Caco-2 (cell line): ENCODE measurements around the gene CDK9. TPM values are rescaled to one million over a fixed set of nuclear protein-coding genes. Genes with fewer than 3 reads are reported as not detected.

Experiments
- Bru-seq: library from RNA; stranded (reverse); fragments of 400-500 nt; gene quantifications from one replicate; lab custom pipeline; 2021; lab: Mats Ljungman, UMichigan
- BruChase-seq, 2 experiments: library from RNA; stranded (reverse); fragments of 400-500 nt; gene quantifications; one replicate each; lab custom pipeline; 2021; lab: Mats Ljungman, UMichigan
- BruUV-seq: library from RNA; stranded (reverse); fragments of 400-500 nt; replicated peaks from 2 replicates; lab custom pipeline; 2021; lab: Mats Ljungman, UMichigan
- CTCF ChIA-PET: fragments of 300-600 bp; sonication (Branson Sonifier 250); formaldehyde crosslinking; loops from one replicate; lab custom pipeline; 2022; ENCODE audit warnings: antibody characterized with exemption; lab: Charles Lee
- POLR2A ChIA-PET: fragments of 300-600 bp; sonication (Branson Sonifier 250); formaldehyde crosslinking; loops from one replicate; lab custom pipeline; 2022; ENCODE audit warnings: antibody characterized with exemption; lab: Charles Lee
- DNase-seq, 2 experiments: peaks; one replicate each; pipeline versions ENCODE4 v3.0.0 to v3.0.0-alpha.2; 2020 to 2022
- H3K27me3 ChIP-seq: replicated peaks from 2 replicates; pipeline ENCODE4 v1.6.0; 2011; ENCODE audit warnings: low read length; ENCODE audit not compliant: control insufficient read depth, insufficient read depth
- H3K36me3 ChIP-seq: 2 replicates; pipeline ENCODE4 v1.5.1; 2011; ENCODE audit warnings: low read length; ENCODE audit not compliant: control insufficient read depth, insufficient read depth
- H3K4me1 ChIP-seq: fragments of 250-450 bp; sonication (Bioruptor Pico); 2 replicates; pipeline ENCODE4 v1.5.1; 2020; ENCODE audit warnings: mild to moderate bottlenecking
- H3K4me3 ChIP-seq: 2 replicates; pipeline ENCODE4 v1.5.1; 2011; ENCODE audit warnings: low read depth, mild to moderate bottlenecking, control low read depth, low read length
- H3K9me3 ChIP-seq: fragments of 250-450 bp; sonication (Bioruptor Pico); 2 replicates; pipeline ENCODE4 v1.5.1; 2020; ENCODE audit warnings: mild to moderate bottlenecking, moderate library complexity
- H3K27ac Mint-ChIP-seq: one replicate; pipeline ENCODE4 v1.8.0; 2022; ENCODE audit warnings: mixed read lengths; ENCODE audit not compliant: unreplicated experiment
- H3K27me3 Mint-ChIP-seq: one replicate; pipeline ENCODE4 v1.8.0; 2022; ENCODE audit warnings: mixed read lengths; ENCODE audit not compliant: insufficient read depth, unreplicated experiment
- H3K36me3 Mint-ChIP-seq: one replicate; pipeline ENCODE4 v1.8.0; 2022; ENCODE audit warnings: mild to moderate bottlenecking, mixed read lengths; ENCODE audit not compliant: insufficient read depth, unreplicated experiment
- H3K4me1 Mint-ChIP-seq: one replicate; pipeline ENCODE4 v1.8.0; 2022; ENCODE audit warnings: low read depth, mixed read lengths; ENCODE audit not compliant: unreplicated experiment
- H3K4me3 Mint-ChIP-seq: one replicate; pipeline ENCODE4 v1.8.0; 2022; ENCODE audit warnings: mild to moderate bottlenecking, moderate library complexity, mixed read lengths; ENCODE audit not compliant: unreplicated experiment
- H3K9me3 Mint-ChIP-seq: one replicate; pipeline ENCODE4 v1.8.0; 2022; ENCODE audit warnings: mixed read lengths; ENCODE audit not compliant: unreplicated experiment
- CTCF ChIP-seq, 2 experiments: fragments of 200-600 bp in 1 of 2; IDR thresholded peaks; 1 replicate in 1 of 2; 2 replicates in 1 of 2; pipeline versions ENCODE4 v1.5.1 to v1.8.0; 2011 to 2022; ENCODE audit warnings: antibody characterized with exemption in 1 of 2, control low read depth in 1 of 2, inconsistent platforms in 1 of 2, low read depth in 1 of 2, low read length in 1 of 2, mild to moderate bottlenecking in 1 of 2, moderate library complexity in 1 of 2; ENCODE audit not compliant: insufficient read depth in 1 of 2, severe bottlenecking in 1 of 2, unreplicated experiment in 1 of 2
- intact Hi-C: fragments of 100-400 bp; cut with micrococcal nuclease; formaldehyde crosslinking; loops from one replicate; pipeline ENCODE4 v1.10.0; 2022; ENCODE audit not compliant: unreplicated experiment
- long read RNA-seq: library from polyadenylated mRNA; stranded (forward); transcript quantifications from one replicate; pipeline ENCODE4 v2.0.0, GENCODE V29; 2022
- total RNA-seq: library from RNA; stranded (reverse); gene quantifications from 2 replicates; pipeline ENCODE4 v1.2.3, GENCODE V29; 2022

The CDK9 gene
- total RNA-seq (47.9 and 48.2 TPM in 2 replicates), Bru-seq, nascent RNA (percentile 91 among the genes with signal in this experiment), BruChase-seq, experiment 1, labeled RNA remaining after a 2-hour chase (percentile 90 among the genes with signal in this experiment), BruChase-seq, experiment 2, labeled RNA remaining after a 6-hour chase (percentile 84 among the genes with signal in this experiment)
- long read RNA-seq, transcript CDK9-201 (7 exons, 2,463 nt) = major isoform, 77 of 96 reads
- long read RNA-seq, partial matches to known transcripts = 1 of 96 reads
- long read RNA-seq, other reads (novel, unspliced or antisense) = 18 of 96 reads

DNA sequence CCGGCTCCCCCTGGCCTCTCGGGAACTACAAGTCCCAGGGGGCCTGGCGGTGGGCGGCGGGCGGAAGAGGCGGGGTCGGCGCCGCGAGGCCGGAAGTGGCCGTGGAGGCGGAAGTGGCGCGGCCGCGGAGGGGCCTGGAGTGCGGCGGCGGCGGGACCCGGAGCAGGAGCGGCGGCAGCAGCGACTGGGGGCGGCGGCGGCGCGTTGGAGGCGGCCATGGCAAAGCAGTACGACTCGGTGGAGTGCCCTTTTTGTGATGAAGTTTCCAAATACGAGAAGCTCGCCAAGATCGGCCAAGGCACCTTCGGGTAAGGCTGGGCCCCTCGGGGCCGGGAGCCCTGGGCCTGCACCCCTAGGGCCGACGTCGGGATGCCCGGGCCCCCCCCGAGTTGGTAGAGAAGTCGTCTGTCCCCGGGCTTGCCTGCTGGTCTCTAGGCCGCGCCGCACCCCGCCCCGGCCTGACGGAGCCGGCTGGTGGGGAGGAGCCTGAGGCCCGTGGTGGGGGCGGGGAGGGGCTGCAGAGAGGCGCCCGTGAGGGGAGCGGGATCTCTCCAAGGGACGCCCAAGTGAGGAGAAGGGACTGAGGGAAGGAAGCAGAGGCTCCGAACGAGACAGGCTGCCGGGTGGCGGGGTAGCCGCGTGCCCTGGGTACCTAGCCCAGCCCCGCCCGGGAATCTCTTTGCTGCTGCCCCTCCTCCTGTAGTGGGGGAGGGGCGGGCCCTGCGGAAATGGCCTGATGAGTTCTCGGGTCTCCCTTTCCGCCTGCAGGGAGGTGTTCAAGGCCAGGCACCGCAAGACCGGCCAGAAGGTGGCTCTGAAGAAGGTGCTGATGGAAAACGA, at the start of gene CDK9:
Gene CDK9 (plus strand): TSS at position 102 of the 840 bp plus-strand sequence. CDS start 115 bp downstream, at position 217.
- Mint-ChIP-seq H3K27me3 (no peaks in the 10 kb centered on the region), H3K9me3 (no peaks in the 10 kb centered on the region), H3K36me3 (peaks cover 55% of the 10 kb centered on the region), H3K4me1 (no peaks in the 10 kb centered on the region), H3K27ac (peak within 1 kb of the TSS; percentile 90), H3K4me3 (peak within 1 kb of the TSS; percentile 98)
- CTCF ChIA-PET = interaction anchor here (0.6 to 2.4 kb wide), 8 partner anchors 10 to 576 kb away, joined by 3 to 30 read pairs (median 4); partner anchors contain the start of genes STXBP1 and TOR2A
- peaks cover 8% of the 10 kb centered on the region for H3K36me3 ChIP-seq
- no peaks in the 10 kb centered on the region for H3K4me1 ChIP-seq
- no peaks in the 10 kb centered on the region for H3K9me3 ChIP-seq
- no peaks in the 10 kb centered on the region for H3K27me3 ChIP-seq
- DNase-seq = peak; percentile 93 to 95
- POLR2A ChIA-PET = interaction anchor here (0.6 to 1.0 kb wide), 6 partner anchors 15 to 1062 kb away, joined by 3 to 10 read pairs (median 4); partner anchors contain the start of genes FPGS and TOR2A
- peak within 1 kb of the TSS; percentile 94 for H3K4me3 ChIP-seq
- intact Hi-C loops = loop anchor here (1.0 to 10.0 kb wide), 6 partner anchors 15 to 281 kb away; partner anchors contain the start of genes ST6GALNAC4 and TOR2A
- TF ChIP-seq CTCF (IDR thresholded peaks at IDR 0.05; ENCODE audit: insufficient read depth in 1 of 2, low read depth in 1 of 2, low read length in 1 of 2, severe bottlenecking in 1 of 2, unreplicated experiment in 1 of 2) = no peak
- BruUV-seq = no TSS peak

- BruUV-seq = no TSS peak
- Mint-ChIP-seq H3K36me3 (peaks cover 7% of the 10 kb centered on the region), H3K27ac (no peak overlapping the region), H3K9me3 (no peaks in the 10 kb centered on the region), H3K27me3 (peaks cover 10% of the 10 kb centered on the region), H3K4me3 (no peak overlapping the region), H3K4me1 (no peaks in the 10 kb centered on the region)
- no peaks in the 10 kb centered on the region; the same call in 1 of the 2 replicates for H3K27me3 ChIP-seq
- TF ChIP-seq CTCF (IDR thresholded peaks at IDR 0.05; ENCODE audit: insufficient read depth in 1 of 2, low read depth in 1 of 2, low read length in 1 of 2, severe bottlenecking in 1 of 2, unreplicated experiment in 1 of 2) = no peak
- intact Hi-C loops = loop anchor here (5.0 kb wide), 1 partner anchor 179 kb away; the partner anchor contains the start of gene ST6GALNAC4
- H3K36me3 ChIP-seq = no peaks in the 10 kb centered on the region
- H3K9me3 ChIP-seq = no peaks in the 10 kb centered on the region
- ChIA-PET CTCF (no interaction called here), POLR2A (no interaction called here)
- no peaks in the 10 kb centered on the region for H3K4me1 ChIP-seq
- no peak overlapping the region for H3K4me3 ChIP-seq
- DNase-seq = no peak
Measured at GRCh38 chr9:127738666-127739065, 47.2 kb upstream of the CDK9 start.
